ENCODE data around the gene TECPR1. TPM values are rescaled to one million over a fixed set of nuclear protein-coding genes. Genes with fewer than 3 reads are reported as not detected.

Gene TECPR1
- total RNA-seq, 4 donors from 2014 or later = 8.1 to 18.4 (median 14.2) TPM

DNA sequence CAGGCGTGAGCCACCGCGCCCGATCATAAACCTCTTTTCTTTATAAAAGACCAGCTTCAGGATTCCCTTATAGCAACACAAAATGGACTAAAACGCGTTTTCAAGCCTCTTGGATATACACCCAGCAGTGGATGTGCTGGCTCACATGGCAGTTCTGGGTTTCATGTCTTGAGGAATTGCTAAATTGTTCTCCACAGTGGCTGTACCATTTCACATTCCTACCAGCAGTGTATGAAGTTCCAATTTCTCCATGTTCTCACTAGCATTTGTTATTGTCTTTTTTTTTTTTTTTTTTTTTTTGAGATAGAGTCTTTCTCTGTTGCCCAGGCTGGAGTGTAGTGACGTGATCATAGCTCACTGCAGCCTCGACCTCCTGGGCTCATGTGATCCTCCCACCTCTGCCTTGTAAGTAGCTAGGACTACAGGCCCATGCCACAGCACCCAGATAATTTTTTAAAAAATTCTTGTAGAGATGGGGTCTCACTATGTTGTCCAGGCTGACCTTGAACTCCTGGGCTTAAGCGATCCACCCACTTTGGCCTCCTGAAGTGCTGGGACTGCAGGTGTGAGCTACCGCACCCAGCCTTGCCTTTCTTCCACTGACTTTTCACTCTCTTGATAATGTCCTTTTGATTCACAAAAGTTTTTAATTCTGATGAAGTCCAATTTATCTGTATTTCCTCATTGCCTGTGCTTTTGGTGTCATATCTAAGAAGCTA, 17.4 kb downstream of the TECPR1 start:
- no peak for DNase-seq (ENCODE audit: low spot score in 2 of 2)
- intact Hi-C loops (cut with DNase I; ENCODE audit: low total_unique reads) = no loop called here
- 94 to 95% methylated on average over 10 of the region's 10 CpGs for WGBS, 2 donors
- no peak for TF ChIP-seq CTCF (IDR thresholded peaks at IDR 0.05)
- TF ChIP-seq POLR2A (IDR thresholded peaks at IDR 0.05) = no peak
- H3K4me3 ChIP-seq (ENCODE audit: low read depth, poor library complexity, severe bottlenecking) = no peak overlapping the region

DNA sequence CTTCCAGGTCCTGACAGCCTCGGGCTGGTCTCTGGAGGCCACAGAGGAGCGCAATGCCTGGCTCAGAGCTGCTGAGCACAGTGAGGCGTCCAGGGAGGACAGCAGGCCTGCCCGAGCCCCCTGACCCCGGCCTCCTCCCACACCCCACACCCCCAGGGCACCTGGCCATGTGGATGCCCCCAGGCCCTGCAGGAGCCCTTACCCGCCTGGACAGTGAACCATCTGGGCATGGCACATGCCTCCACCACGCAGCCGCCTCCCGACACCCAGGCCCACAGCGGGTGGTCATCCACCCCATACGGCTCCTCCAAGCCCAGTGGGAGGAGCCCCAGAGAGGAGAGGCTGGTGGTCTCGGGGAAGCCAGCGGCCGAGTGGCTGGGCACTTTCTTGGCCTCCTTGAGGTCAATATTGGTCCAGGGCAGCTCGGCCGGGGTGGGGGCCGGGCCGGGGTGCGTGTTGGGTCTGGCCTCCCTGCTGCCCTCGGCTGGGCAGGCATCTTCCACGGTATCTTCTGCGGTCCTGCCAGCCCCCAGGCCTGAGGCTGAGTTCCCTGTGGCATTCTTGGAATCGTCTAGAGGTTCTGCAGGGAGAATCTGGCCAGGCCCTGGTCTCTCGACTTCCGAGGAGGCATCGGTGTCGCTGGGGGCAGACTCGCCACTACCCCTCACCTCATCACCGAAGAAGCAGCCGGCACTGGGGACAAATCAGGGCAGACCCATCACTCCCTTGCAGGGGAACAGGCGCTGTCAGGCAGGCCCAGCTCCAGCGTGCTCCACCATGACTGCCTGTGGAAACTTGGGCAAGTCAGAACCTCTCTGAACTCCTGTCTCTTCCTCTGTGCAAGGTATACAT, 18.6 kb downstream of the TECPR1 start:
- 86 to 89% methylated on average over 12 to 31 of the region's 32 CpGs for WGBS, 2 donors
- intact Hi-C loops (cut with DNase I; ENCODE audit: low total_unique reads) = no loop called here
- TF ChIP-seq POLR2A (IDR thresholded peaks at IDR 0.05) (no peak), CTCF (IDR thresholded peaks at IDR 0.05) (no peak)
- DNase-seq (ENCODE audit: low spot score in 2 of 2) = no peak
- no peak overlapping the region for H3K4me3 ChIP-seq (ENCODE audit: low read depth, poor library complexity, severe bottlenecking)

- DNase-seq (ENCODE audit: low spot score in 2 of 2) = no peak
- intact Hi-C loops (cut with DNase I; ENCODE audit: low total_unique reads) = no loop called here
These were observed 19.2 kb downstream of the TECPR1 start for GRCh38 chr7:98232799-98233198.

DNA sequence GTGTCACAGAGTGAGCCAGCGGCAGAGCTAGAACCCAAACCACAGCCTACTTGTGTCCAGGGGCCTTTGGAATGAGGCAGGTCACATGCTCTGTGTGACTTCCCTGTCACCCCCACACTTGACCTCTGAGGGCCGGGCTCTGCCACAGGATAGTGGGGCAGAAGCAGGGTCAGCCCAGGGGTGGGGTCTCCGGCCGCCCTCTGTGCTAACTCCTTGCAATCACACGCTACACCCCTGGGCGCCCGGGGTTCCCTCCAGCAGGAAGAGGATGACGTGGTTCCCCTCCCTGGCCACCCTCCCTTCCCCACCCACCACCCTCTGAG, 19.8 kb downstream of the TECPR1 start:
- WGBS, 2 donors = 91 to 93% methylated on average over 7 to 8 of the region's 8 CpGs
- TF ChIP-seq CTCF (IDR thresholded peaks at IDR 0.05) = no peak
- DNase-seq (ENCODE audit: low spot score in 2 of 2) = no peak
- no peak overlapping the region for H3K4me3 ChIP-seq (ENCODE audit: low read depth, poor library complexity, severe bottlenecking)
- intact Hi-C loops (cut with DNase I; ENCODE audit: low total_unique reads) = no loop called here

More at GRCh38 chr7:98232799-98233198, 19.2 kb downstream of the TECPR1 start:
- TF ChIP-seq CTCF (IDR thresholded peaks at IDR 0.05) (no peak), POLR2A (IDR thresholded peaks at IDR 0.05) (no peak)
- no peak overlapping the region for H3K4me3 ChIP-seq (ENCODE audit: low read depth, poor library complexity, severe bottlenecking)
- 90 to 94% methylated on average over 15 to 16 of the region's 16 CpGs for WGBS, 2 donors

GRCh38 chr7:98231493-98232262, 20.4 kb downstream of the TECPR1 start:
- intact Hi-C loops (cut with DNase I; ENCODE audit: low total_unique reads) = no loop called here
- no peak for TF ChIP-seq CTCF (IDR thresholded peaks at IDR 0.05)
- 90 to 92% methylated on average over 12 to 23 of the region's 25 CpGs for WGBS, 2 donors
- no peak for DNase-seq (ENCODE audit: low spot score in 2 of 2)
- H3K4me3 ChIP-seq (ENCODE audit: low read depth, poor library complexity, severe bottlenecking) = no peak overlapping the region

All from lower leg skin (tissue), 4 donors.